Measurements from ENCODE around the gene PDZRN3. TPM values are rescaled to one million over a fixed set of nuclear protein-coding genes. Genes with fewer than 3 reads are reported as not detected.

Gene PDZRN3
- total and polyA plus RNA-seq, 3 donors from 2014 or later, result 15.8 to 30.8 (median 23.1) TPM

- DNase-seq, result no peak
- H3K27ac ChIP-seq, result no peak overlapping the region
- H3K4me1 ChIP-seq, result peaks cover 3% of the 10 kb centered on the region
- 72 to 93% methylated on average over 2 of the region's 2 CpGs for WGBS, 2 donors
- no peaks in the 10 kb centered on the region for H3K36me3 ChIP-seq (ENCODE audit: low read depth, missing control alignments)
- no peak for TF ChIP-seq POLR2A (IDR thresholded peaks at IDR 0.05)
- TF ChIP-seq CTCF (IDR thresholded peaks at IDR 0.05), result no peak
- intact Hi-C loops (cut with DNase I; ENCODE audit: low total_unique reads), result loop anchor here (5.0 kb wide), 1 partner anchor 331 kb away; no protein-coding TSS in a partner anchor
- no peaks in the 10 kb centered on the region for H3K27me3 ChIP-seq
- no peak overlapping the region for H3K4me3 ChIP-seq
- no peaks in the 10 kb centered on the region for H3K9me3 ChIP-seq
These were observed 191.7 kb downstream of the PDZRN3 start for GRCh38 chr3:73433079-73433478.

GRCh38 chr3:73432706-73433032, 192.1 kb downstream of the PDZRN3 start:
- DNase-seq, result no peak
- Histone ChIP-seq H3K4me1 (peaks cover 3% of the 10 kb centered on the region), H3K36me3 (ENCODE audit: low read depth, missing control alignments) (no peaks in the 10 kb centered on the region), H3K27me3 (no peaks in the 10 kb centered on the region), H3K9me3 (no peaks in the 10 kb centered on the region), H3K27ac (no peak overlapping the region), H3K4me3 (no peak overlapping the region)
- intact Hi-C loops (cut with DNase I; ENCODE audit: low total_unique reads), result loop anchor here (5.0 kb wide), 1 partner anchor 330 kb away; no protein-coding TSS in a partner anchor
- WGBS, 2 donors, result 83 to 93% methylated on average over 1 of the region's 1 CpG
- TF ChIP-seq POLR2A (IDR thresholded peaks at IDR 0.05) (no peak), CTCF (IDR thresholded peaks at IDR 0.05) (no peak)

GRCh38 chr3:73432023-73432705, 192.6 kb downstream of the PDZRN3 start:
- peak; percentile 59 for DNase-seq
- H3K4me1 ChIP-seq, result peaks cover 3% of the 10 kb centered on the region
- no peaks in the 10 kb centered on the region for H3K36me3 ChIP-seq (ENCODE audit: low read depth, missing control alignments)
- TF ChIP-seq POLR2A (IDR thresholded peaks at IDR 0.05) (no peak), CTCF (IDR thresholded peaks at IDR 0.05) (peak; percentile 55 to 88 (median 60))
- H3K4me3 ChIP-seq, result no peak overlapping the region
- no peaks in the 10 kb centered on the region for H3K9me3 ChIP-seq
- intact Hi-C loops (cut with DNase I; ENCODE audit: low total_unique reads), result loop anchor here (5.0 kb wide), 1 partner anchor 330 kb away; no protein-coding TSS in a partner anchor
- no peak overlapping the region for H3K27ac ChIP-seq
- H3K27me3 ChIP-seq, result no peaks in the 10 kb centered on the region
- WGBS, 2 donors, result 67 to 75% methylated on average over 9 of the region's 9 CpGs

GRCh38 chr3:73431183-73431900, 193.4 kb downstream of the PDZRN3 start:
- H3K36me3 ChIP-seq (ENCODE audit: low read depth, missing control alignments), result no peaks in the 10 kb centered on the region
- no peak overlapping the region for H3K27ac ChIP-seq
- intact Hi-C loops (cut with DNase I; ENCODE audit: low total_unique reads), result loop anchor here (5.0 kb wide), 1 partner anchor 329 kb away; no protein-coding TSS in a partner anchor
- H3K9me3 ChIP-seq, result no peaks in the 10 kb centered on the region
- H3K4me3 ChIP-seq, result no peak overlapping the region
- peaks cover 3% of the 10 kb centered on the region for H3K4me1 ChIP-seq
- TF ChIP-seq CTCF (IDR thresholded peaks at IDR 0.05) (no peak), POLR2A (IDR thresholded peaks at IDR 0.05) (no peak)
- 76 to 79% methylated on average over 6 of the region's 6 CpGs for WGBS, 2 donors
- H3K27me3 ChIP-seq, result no peaks in the 10 kb centered on the region
- DNase-seq, result no peak
